Measurements from ENCODE around the gene GZF1.

DNA sequence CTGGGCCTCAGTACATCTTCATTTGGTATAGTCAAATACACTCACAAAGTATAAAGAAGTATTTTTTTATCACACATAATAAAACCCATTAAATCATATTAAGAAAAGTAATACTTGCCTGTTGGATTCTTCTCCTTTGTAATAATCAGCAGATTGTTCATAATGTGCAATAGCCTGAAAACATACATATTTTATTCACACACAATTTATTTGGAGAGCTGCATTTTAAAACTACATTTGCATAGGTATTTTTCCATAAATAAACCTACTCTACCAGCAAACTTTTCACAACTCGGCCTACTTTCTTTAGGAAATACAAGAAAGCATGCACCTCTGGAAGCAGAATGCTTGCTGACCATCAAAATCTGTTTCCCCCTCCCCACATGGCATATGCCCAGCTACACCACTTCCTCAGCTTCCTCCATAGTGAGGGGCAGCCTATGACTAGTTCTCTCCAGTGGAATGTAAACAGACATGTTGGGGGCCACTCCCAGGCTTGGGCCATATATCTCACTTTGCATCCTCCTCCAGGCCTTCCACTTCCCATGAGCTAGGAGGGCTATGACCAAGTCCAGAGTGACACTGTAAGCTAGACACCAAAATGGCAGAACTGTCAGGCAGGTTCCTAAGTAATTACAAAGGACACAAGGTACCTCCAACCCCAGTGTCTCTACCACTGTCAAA lies 28.3 kb downstream of the GZF1 start:
- no peak for TF ChIP-seq CTCF (IDR thresholded peaks at IDR 0.05; ENCODE audit: insufficient read depth, low read length, poor library complexity, severe bottlenecking)
- TF ChIP-seq EZH2phosphoT487 (conservative IDR thresholded peaks at IDR 0.05; ENCODE audit: low read length): no peak
